ENCODE data around the gene TKT.

Gene TKT

DNA sequence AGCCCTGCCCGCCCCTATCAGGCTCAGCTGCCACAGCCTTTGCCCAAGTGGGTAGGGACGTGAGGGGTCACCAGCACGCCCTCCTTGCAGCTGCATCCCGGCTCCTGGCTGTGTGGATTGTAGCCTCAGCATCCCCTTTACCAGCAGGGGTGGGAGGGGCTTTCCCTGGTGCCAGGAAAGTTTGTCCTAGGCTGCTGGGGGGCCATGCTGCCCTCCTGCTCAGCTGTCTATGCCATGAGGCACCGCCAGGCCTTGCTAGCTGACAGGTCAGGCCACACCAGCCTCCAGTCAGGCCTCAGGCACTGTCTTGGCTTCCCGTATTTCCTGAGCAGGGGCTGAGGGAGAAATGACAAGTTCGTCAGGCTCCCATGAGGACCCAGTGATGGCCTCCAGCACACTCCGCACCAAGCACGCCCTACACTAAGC lies 32.3 kb downstream of the TKT start:
- no peak for DNase-seq

DNA sequence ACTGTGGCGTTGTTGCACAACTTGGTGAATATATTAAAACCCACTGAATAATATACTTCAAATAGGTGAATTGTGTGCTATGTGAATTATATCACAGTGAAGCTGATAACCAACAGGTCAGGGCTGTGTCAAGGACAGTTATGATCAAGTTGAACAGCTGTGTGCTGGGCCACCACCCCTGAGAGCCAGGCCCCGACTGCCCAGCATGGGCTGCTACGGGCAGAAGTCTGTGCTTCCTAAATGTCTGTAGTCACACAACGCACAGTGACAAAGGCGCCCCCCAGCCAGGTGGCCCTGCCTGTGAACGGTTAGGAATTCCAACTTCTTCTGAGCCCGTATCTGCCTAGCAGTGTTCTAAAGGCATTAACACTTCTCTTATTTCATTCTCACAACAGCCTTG lies 32.8 kb downstream of the TKT start:
- no peak for DNase-seq

DNA sequence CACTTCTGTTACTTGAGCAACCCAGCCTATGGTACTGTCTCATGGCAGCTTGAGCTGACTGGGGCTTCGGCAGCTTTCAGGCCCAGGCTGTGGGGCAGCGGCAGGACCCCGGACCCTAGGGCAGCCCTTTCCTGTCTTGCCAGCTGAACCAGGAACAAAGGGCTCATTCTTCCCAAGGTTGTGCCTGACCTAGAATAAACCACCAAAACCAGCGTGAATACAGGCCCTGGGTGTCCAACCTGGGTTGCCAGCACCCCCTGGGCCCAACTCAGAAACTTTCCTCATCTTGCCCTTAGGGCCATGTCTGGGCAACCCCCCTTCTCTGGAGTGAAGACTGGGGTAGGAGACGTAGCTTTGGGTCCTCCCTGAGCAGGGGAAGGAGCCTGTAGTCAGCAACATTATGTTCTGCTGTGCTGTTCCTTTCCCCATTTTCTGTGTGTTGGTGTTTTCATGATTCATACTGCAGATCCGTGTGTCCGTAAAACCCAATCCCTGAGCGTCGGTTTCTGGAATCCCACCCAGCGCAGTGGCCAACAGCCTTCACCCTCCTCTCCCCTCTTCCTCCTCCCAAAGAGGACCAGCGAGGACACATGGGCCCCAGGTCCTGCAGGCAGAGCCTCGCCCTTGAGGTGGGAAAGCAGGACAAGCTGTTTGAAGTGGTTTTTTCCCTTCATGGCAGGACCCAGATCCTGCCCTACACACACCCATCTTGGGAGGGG lies 33.5 kb downstream of the TKT start:
- no peak for DNase-seq

DNA sequence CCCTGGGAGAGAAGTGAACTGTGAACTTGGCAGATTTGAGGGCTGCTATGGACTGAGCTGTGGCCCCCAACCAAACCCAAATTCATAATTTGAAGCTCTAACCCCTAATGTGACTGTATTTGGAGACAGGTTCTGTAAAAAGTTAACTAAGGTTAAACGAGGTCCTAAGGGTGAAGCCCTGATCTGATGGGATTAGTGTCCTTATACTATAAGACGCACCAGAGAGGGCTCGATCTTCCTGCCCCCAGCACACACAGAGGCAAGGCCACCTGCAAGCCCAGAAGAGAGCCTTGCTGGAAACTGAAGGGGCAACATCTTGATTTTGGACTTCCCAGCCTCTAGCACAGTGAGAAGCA lies 34.0 kb downstream of the TKT start:
- DNase-seq: no peak

DNA sequence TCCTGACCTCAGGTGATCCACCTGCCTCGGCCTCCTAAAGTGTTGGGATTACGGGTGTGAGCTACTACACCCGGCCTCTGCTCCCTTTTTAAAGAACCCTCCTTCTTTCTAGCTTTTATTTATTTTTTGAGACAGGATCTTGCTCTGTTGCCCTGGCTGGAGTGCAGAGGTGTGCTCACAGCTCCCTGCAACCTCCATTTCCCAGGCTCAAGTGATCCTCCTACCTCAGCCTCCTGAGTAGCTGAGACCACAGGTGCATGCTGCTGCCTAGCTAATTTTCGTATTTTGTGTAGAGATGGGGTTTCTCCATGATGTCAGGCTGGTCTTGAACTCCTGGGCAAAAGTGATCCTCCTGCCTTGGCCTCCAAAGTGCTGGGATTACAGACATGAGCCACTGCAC lies 34.5 kb downstream of the TKT start:
- DNase-seq: no peak

DNA sequence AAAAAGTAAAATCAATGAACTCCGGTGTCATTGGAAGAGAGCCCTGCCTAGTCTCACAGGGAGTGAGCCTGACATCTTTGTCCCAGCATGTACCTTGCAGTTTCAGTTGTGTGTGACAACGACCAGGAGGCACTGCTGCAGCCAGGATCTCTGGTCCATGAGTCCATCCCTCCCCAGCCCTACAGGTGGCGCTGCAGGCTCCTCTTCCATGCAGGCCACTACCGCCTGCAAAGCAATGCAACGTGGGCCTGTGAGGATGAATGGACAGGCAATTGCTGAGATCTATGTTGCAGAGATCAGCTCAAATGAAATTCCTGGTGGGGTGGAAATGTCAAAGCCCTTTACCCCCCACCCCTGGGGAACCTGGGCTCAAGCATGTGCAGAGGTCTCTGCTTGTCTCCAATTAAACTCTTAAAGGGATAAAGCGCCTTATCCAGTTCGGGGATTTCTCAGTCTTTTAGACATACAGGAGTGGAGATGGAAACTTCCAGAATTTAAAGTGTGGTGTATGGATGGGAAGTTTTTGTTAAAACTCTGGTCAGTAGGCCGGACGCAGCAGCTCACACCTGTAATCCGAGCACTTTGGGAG lies 35.8 kb downstream of the TKT start:
- DNase-seq: peak; percentile 59

DNA sequence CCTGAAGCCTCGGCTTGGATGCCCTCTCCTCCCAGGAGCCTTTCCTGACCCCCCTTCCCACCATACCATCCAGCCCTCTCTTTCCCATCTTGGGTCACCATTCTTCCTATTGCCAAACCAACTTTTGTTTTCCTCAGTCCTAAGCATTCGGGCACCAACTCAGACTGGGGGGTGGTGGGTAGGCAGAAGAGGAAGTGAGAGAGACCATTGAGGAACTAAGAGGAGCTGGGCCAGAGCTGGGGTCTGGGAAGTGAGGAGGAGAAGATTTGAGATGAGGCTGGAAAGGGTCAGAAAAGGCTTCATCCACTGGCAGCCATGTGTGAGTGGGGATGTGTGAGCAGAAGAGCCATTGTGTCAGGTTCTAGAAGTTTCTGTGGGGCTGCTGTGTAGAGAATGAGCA lies 37.7 kb downstream of the TKT start:
- DNase-seq: no peak

DNA sequence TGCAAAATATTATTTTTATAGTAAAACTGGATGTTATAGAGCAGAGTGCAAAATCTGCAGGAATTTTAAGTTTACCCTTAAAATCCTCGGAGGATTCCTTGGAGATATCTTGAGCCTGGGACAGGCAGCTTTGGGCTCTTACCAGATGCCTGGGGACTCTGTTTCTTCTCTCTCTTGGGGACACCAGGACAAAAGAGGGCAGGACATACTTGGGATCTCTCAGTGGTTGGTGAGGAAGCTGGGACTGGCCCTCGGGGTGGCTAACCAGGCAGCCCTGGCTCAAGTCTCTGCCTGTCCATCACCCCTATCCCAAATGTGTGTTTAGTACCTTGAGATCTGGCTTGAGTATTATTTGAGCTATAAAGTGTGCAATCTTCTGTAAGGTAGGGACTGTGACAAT lies 38.6 kb downstream of the TKT start:
- no peak for DNase-seq

DNA sequence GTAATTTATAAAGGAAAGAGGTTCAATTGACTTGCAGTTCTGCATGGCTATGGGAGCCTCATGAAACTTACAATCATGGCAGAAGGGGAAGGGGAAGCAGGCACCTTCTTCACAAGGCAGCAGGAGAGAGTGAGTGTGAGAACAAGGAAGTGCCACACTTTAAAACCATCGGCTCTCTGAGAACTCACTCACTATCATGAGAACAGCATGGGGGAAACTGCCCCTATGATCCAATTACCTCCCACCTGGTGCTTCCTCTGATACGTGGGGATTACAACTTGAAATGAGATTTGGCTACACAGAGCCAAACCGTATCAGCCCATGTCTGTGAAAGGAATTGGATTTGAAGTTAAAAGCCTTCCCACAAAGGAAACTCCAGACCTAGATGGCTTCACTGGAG lies 39.1 kb downstream of the TKT start:
- no peak for DNase-seq

DNA sequence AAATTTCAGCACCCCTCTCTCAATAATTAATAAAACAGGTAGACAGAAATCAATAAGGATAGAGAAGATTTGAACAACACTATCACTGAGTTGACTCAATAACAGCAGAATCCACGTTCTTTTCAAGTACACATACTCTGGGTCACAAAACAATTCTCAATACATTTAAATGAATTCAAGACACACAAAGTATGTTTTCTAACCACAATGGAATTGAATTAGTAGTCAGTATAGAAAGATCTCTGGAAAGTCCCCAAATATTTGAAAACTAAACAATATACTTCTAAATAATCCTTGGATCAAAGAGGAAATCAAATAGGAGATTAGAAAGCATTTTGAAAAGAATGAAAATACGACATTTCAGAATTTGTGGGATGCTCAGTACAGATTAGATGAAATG lies 40.0 kb downstream of the TKT start:
- no peak for DNase-seq

DNA sequence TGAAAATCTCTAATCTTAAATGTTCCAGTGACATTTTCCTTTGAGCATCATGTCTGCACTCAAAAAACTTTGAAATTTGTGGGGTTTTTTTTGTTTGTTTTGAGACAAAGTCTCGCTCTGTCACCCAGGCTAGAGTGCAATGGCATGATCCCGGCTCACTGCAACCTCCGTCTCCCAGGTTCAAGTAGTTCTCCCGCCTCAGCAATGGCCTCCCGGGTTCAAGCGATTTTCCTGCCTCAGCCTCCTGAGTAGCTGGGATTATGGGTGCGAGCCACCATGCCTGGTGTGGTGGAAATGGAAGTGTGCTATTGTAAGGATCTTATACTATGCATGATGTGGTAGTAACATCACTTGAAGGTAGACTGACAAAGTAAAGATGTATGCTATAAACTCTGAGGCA lies 42.5 kb downstream of the TKT start:
- DNase-seq: no peak

DNA sequence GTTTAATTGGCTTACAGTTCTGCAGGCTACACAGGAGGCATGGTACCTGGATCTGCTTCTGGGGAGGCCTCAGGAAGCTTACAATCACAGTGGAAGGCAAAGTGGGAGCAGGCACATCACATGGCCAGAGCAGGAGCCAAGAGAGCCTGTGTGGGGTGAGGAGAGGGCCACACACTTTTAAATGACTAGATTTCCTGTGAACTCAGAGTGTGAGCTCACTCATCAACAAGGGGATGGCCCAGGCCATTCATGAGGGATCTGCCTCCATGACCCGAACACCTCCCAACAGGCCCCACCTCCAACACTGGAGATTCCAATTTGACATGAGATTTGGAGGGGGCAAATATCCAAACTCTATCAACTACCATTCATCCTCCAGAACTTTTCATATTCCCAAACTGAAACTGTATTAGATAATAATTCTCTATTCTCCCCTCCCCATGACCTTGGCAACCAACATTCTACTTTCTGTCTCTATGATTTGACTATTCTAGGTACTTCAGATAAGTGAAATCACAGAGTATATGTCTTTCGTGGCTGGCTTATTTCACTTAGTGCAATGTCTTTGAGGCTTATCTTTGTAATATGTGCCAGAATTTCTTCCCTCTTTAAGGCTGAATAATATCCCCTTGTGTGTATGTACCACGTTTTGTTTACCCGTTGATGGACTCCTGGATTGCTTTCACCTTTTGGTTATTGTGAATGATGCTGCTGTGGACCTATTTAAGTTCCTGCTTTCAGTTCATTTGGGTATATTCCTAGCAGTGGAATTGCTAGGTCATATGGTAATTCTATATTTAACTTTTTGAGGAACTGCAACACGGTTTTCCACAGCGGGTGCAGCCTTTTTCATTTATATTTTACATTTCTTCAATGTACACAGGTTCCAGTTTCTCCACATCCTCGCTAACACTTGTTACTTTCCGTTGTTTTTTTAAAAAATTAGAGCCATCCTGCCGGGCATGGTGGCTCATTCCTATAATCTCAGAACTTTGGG lies 43.8 kb downstream of the TKT start:
- DNase-seq: no peak

DNA sequence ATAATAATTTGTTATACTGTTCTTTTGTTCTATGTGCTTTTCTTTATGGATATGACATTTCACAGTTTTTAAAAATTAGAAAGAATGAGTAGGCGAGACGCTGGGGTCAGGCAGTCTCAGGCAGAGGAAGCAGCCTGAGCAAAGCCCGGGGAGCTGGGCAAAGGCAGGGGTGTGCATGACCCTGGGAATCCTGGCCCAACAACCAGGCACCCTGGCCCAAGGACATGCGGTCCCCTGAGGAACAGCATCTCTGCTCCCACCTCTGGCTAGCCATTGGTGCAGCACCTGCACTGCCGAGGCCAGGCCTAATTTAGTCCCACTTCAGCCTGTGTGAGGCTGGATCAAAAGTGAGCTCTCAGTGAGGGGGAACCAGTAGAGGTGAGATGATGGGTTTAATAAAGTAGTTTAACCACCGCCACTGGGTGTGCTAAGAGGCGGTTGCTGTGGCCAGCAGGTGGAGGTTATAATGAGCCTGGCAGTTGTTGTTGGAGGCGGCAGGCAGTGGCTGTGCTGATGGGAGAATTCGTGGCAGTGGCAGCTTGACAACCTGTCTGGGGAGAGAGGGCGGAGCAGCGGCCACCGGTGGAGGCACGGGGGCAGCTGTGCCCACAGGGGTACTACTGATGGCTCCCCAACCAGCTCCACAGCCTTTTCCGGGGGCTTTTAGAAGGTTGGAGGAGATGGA lies 53.3 kb downstream of the TKT start:
- DNase-seq: no peak

DNA sequence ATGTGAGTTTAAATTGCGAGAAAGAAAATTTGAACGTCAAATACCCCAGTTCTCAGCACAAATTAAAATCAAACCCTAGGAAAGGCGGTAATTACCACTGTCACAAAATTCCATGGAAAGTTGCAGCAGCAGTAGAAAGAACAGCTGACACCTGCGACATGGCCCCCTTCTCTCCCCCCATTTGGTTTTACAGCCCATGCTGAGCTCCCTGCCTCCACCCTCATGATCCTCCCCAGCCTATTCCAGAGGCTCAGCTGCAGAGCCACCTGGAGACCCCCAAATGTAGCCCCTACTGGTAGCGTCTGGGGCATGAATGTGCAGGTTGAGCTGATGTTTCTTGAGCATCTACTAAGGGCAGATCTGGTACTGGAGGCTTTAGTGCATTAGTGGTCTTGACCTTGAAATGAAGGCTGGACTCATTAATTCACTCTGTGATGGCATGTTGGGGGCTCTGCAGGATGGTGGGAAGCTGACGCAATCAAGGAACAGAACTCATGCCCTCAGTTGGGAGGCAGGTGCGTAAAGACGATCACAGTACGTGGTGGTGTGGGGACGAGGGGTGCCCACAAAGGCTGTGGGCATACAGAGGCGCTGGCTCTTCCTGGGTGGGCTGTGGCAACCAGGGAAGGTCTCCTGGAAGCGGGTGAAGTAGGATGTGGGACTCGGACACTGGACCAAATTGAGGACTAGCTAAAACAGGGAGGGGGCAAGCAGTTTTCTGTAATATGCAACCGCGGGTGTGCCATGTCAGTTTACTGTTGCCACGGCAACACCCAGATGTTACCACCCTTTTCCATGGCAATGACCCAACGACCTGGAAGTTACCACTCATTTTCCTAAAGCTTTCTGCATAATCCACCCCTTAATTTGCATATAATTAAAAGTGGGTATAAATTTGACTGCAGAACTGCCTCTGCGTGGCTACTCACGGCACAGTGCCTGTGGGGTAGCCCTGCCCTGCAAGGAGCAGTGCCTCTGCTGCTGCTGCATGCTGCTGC lies 55.0 kb downstream of the TKT start:
- no peak for DNase-seq

DNA sequence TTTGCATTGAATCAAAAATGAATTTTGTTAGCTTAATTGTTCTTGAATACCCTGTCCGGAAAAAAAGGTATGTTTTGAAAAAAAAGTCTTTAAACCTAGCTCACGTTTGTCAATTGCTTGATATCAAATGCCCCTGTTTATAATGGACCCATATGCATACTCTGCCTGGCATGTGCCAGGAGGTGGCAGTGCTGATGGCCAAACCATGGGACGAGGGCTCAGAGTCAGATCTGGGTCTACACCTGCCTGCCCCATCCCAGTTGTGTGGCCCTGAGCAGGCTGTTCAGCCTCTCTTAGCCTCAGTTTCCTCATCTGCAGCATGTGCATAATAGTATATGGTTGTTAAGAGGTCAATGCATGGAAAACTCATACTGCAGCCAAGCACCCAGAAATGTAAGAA lies 56.0 kb downstream of the TKT start:
- no peak for DNase-seq

DNA sequence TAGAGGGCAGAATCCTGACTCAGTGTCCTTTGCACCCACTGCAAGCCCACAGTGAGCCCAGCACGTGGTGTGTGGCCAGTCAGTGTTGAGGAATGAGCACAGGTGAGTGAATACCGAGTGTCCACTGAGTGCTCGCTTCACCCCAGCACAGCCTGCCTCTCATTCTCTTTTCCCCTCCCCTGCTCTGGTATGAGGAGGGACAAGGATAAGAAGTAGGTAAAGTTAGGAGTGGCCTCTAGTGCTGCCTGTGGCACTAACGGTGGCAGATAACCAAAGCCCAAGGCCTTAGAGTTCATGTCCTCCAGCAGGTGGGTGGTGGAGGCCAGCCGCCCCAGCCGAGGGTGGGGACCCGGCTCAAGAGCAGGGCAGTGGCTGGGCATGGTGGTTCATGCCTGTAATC lies 56.8 kb downstream of the TKT start:
- no peak for DNase-seq

DNA sequence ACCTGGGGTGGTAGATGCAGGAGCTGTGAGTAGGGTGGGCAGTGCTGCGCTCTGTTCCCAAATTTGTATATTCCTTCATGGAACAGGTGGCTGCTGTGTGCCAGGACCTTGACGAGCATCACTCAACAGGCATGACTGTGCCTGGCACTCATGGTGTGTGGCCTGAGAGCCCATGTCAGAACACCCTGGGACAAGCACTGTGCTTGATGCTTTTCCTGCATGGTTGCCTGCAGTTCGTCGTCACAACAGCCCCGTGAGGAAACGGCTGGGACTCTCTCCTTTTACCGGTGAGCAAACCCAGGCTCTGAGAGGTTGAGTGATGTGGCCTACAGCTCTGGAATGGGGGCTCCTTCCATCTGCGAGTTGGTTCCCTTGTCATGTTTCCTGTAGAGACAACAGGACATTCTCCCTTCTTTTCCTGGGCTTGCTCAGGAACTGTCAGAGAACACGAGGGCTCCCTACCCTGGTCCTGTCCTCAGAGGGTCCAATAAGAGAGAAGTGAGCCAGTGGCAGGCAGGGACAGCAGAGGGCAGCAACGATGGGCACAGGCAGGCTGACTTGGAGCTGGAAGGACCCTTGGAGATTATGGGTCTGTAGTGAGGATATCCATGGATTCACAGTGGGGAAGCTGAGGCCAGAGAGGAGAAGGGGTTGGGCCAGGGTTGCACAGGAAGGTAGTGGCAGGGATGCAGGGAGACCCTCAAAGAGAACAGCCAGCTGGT lies 57.4 kb downstream of the TKT start:
- DNase-seq: no peak

DNA sequence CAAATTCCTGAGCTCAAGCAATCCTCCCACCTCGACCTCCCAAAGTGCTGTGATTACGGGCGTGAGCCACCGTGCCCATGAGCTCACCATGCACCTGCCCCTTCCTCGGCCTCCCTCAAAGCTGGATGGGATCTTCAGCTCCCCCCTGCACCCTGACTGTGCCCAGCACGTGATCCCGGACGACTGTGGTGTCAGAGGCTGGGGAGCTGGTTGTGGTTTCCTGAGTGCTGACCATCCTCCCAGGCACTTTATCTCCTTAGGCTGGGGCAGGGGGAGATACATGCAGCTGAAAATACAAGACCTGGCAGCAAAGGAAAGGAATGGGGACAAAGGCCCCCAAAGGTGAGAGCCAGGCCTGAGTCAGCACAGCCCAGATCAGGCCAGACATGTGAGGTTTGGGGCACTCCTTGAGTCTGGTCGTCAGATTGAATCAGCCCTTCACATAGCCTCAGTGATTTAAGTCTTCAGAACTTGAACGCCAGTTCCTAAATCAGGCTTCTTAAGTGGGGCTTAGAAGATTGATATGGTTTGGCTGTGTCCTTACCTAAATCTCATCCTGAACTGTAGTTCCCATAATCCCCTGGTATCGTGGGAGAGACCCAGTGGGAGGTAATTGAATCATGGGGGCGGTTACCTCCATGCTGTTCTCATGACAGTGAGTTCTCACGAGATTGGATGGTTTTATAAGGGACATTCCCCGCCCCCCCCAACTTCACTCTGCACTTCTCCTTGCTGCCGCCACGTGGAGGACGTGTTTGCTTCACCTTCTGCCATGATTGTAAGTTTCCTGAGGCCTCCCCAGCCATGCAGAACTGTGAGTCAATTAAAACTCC lies 59.0 kb downstream of the TKT start:
- no peak for DNase-seq

DNA sequence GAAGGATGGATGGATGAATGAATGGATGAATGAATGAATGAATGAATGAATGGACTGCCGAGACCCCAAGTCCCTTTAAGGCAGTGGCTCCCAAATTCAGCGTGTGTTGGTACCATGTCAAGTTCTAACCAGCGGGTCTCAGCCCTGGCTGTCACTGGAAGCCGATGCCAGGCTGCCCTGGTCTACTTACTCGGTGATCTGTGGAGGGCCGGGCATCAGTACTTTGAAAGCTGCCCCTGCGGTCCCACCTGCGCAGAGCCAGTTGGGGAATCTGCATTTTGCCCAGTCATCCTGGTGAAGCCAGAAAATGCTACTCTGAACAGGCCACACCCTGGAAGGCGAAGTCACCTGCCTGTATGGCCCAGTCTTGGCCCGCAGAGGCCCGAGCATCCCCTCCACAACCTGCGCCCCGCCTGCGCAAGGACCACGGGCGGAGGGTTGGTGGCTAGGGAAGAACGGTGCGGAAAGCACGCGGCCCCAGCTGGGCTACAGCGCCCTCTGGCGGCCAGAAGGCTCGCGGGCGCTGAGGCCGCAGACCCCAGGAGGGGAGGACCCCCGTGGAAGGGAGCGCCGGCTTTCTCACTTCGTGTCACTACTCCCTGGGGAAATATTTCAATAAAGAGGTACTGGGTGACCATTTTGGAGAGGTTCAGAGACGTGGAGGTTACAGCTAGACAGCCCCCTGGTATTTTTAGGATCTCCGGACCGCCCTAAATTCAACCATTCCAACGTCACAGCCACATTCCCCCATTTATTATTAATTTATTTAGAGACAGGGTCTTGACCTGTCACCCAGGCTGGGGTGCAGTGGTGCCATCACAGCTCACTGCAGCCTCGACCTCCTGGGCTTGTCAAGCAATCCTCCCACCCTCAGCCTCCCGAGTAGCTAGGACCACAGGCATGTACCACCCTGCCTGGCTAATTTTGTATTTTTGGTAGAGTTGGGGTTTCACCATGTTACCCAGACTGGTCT lies 59.9 kb downstream of the TKT start:
- peak; percentile 34 for DNase-seq
